ENCODE data around the gene CAMK2B. TPM values are rescaled to one million over a fixed set of nuclear protein-coding genes. Genes with fewer than 3 reads are reported as not detected.

Gene CAMK2B
- total RNA-seq, 1 experiment from 2014 or later = not detected

GRCh38 chr7:44197474-44197873 lies 127.9 kb downstream of the CAMK2B start:
- Mint-ChIP-seq H3K27ac (ENCODE audit: unreplicated experiment) (no peak overlapping the region), H3K27me3 (ENCODE audit: unreplicated experiment) (peaks cover 38% of the 10 kb centered on the region), H3K9me3 (ENCODE audit: low read depth, unreplicated experiment) (no peaks in the 10 kb centered on the region), H3K4me1 (ENCODE audit: low read depth, unreplicated experiment) (peaks cover 7% of the 10 kb centered on the region), H3K36me3 (ENCODE audit: insufficient read depth, unreplicated experiment) (peaks cover 19% of the 10 kb centered on the region), H3K4me3 (ENCODE audit: low read depth, unreplicated experiment) (no peak overlapping the region)
- TF ChIP-seq CTCF (IDR thresholded peaks at IDR 0.05; ENCODE audit: unreplicated experiment) = no peak
- no TSS peak for BruUV-seq (replicated peaks)
- DNase-seq = no peak
- intact Hi-C loops (cut with micrococcal nuclease; ENCODE audit: unreplicated experiment) = loop anchor here (5.0 kb wide), 1 partner anchor 65 kb away; no protein-coding TSS in a partner anchor
- CTCF ChIA-PET = no interaction called here

GRCh38 chr7:44196450-44196872 lies 128.9 kb downstream of the CAMK2B start:
- TF ChIP-seq CTCF (IDR thresholded peaks at IDR 0.05; ENCODE audit: unreplicated experiment) = peak; percentile 55
- CTCF ChIA-PET = interaction anchor here (0.6 to 1.2 kb wide), 4 partner anchors 115 to 185 kb away, joined by 3 to 4 read pairs (median 3); no protein-coding TSS in a partner anchor
- Mint-ChIP-seq H3K27ac (ENCODE audit: unreplicated experiment) (no peak overlapping the region), H3K4me3 (ENCODE audit: low read depth, unreplicated experiment) (no peak overlapping the region), H3K4me1 (ENCODE audit: low read depth, unreplicated experiment) (no peaks in the 10 kb centered on the region), H3K36me3 (ENCODE audit: insufficient read depth, unreplicated experiment) (peaks cover 9% of the 10 kb centered on the region), H3K27me3 (ENCODE audit: unreplicated experiment) (peaks cover 48% of the 10 kb centered on the region), H3K9me3 (ENCODE audit: low read depth, unreplicated experiment) (no peaks in the 10 kb centered on the region)
- DNase-seq = peak; percentile 66
- intact Hi-C loops (cut with micrococcal nuclease; ENCODE audit: unreplicated experiment) = loop anchor here (1.0 to 5.0 kb wide), 2 partner anchors 64 to 124 kb away; no protein-coding TSS in a partner anchor
- no TSS peak for BruUV-seq (replicated peaks)

GRCh38 chr7:44195889-44196288 lies 129.5 kb downstream of the CAMK2B start:
- DNase-seq = no peak
- TF ChIP-seq CTCF (IDR thresholded peaks at IDR 0.05; ENCODE audit: unreplicated experiment) = no peak
- H3K36me3 Mint-ChIP-seq (ENCODE audit: insufficient read depth, unreplicated experiment) = peaks cover 3% of the 10 kb centered on the region
- H3K27ac Mint-ChIP-seq (ENCODE audit: unreplicated experiment) = no peak overlapping the region
- BruUV-seq (replicated peaks) = no TSS peak
- CTCF ChIA-PET = interaction anchor here (0.6 to 1.2 kb wide), 4 partner anchors 115 to 185 kb away, joined by 3 to 4 read pairs (median 3); no protein-coding TSS in a partner anchor
- H3K27me3 Mint-ChIP-seq (ENCODE audit: unreplicated experiment) = peaks cover 53% of the 10 kb centered on the region
- H3K9me3 Mint-ChIP-seq (ENCODE audit: low read depth, unreplicated experiment) = no peaks in the 10 kb centered on the region
- no peaks in the 10 kb centered on the region for H3K4me1 Mint-ChIP-seq (ENCODE audit: low read depth, unreplicated experiment)
- no peak overlapping the region for H3K4me3 Mint-ChIP-seq (ENCODE audit: low read depth, unreplicated experiment)
- intact Hi-C loops (cut with micrococcal nuclease; ENCODE audit: unreplicated experiment) = loop anchor here (1.0 to 5.0 kb wide), 2 partner anchors 64 to 124 kb away; no protein-coding TSS in a partner anchor

GRCh38 chr7:44194562-44195145 lies 130.7 kb downstream of the CAMK2B start:
- no peak overlapping the region for H3K4me3 Mint-ChIP-seq (ENCODE audit: low read depth, unreplicated experiment)
- no TSS peak for BruUV-seq (replicated peaks)
- TF ChIP-seq CTCF (IDR thresholded peaks at IDR 0.05; ENCODE audit: unreplicated experiment) = no peak
- no peak overlapping the region for H3K27ac Mint-ChIP-seq (ENCODE audit: unreplicated experiment)
- CTCF ChIA-PET = no interaction called here
- peaks cover 61% of the 10 kb centered on the region for H3K27me3 Mint-ChIP-seq (ENCODE audit: unreplicated experiment)
- intact Hi-C loops (cut with micrococcal nuclease; ENCODE audit: unreplicated experiment) = loop anchor here (5.0 kb wide), 1 partner anchor 62 kb away; no protein-coding TSS in a partner anchor
- no peaks in the 10 kb centered on the region for H3K4me1 Mint-ChIP-seq (ENCODE audit: low read depth, unreplicated experiment)
- H3K9me3 Mint-ChIP-seq (ENCODE audit: low read depth, unreplicated experiment) = no peaks in the 10 kb centered on the region
- DNase-seq = no peak
- no peaks in the 10 kb centered on the region for H3K36me3 Mint-ChIP-seq (ENCODE audit: insufficient read depth, unreplicated experiment)

All from Calu3 (cell line).